Skeletal muscle satellite cell (primary cell): ENCODE measurements around the gene CDRT15.
"Not testable (repeated sequence)": the region's sequence is repeated elsewhere in the genome, so short reads cannot be mapped to it uniquely, and the experiment has no call there.

Source experiments
- H3K27me3 ChIP-seq: 2 replicates; pipeline ENCODE4 v1.7.0; 2013; ENCODE audit warnings: low read length; ENCODE audit not compliant: control insufficient read depth, insufficient read depth
- H3K36me3 ChIP-seq: 2 replicates; pipeline ENCODE4 v1.7.0; 2013; ENCODE audit warnings: mild to moderate bottlenecking, control low read depth, low read length; ENCODE audit not compliant: insufficient read depth
- H3K4me1 ChIP-seq: 2 replicates; pipeline ENCODE4 v1.7.0; 2013; ENCODE audit warnings: low read length; ENCODE audit not compliant: control insufficient read depth, insufficient read depth
- H3K4me2 ChIP-seq: 2 replicates; pipeline ENCODE4 v1.7.0; 2013; ENCODE audit warnings: mild to moderate bottlenecking, low read length
- H3K4me3 ChIP-seq: 2 replicates; pipeline ENCODE4 v1.7.0; 2013; ENCODE audit warnings: low read length
- H3K9ac ChIP-seq: 2 replicates; pipeline ENCODE4 v1.7.0; 2013; ENCODE audit warnings: mild to moderate bottlenecking, low read depth, low read length, moderate library complexity
- H3K9me3 ChIP-seq: replicated peaks from 2 replicates; pipeline ENCODE4 v1.7.0; 2013; ENCODE audit warnings: mild to moderate bottlenecking, control low read depth, low read length

Gene CDRT15

GRCh38 chr17:14198575-14198974, 38.1 kb downstream of the CDRT15 start:
- Histone ChIP-seq H3K4me1 (no peaks in the 10 kb centered on the region), H3K9ac (no peak overlapping the region), H3K4me2 (no peak overlapping the region), H3K4me3 (no peak overlapping the region), H3K36me3 (peaks cover 4% of the 10 kb centered on the region), H3K9me3 (no peaks in the 10 kb centered on the region), H3K27me3 (no peaks in the 10 kb centered on the region)

DNA sequence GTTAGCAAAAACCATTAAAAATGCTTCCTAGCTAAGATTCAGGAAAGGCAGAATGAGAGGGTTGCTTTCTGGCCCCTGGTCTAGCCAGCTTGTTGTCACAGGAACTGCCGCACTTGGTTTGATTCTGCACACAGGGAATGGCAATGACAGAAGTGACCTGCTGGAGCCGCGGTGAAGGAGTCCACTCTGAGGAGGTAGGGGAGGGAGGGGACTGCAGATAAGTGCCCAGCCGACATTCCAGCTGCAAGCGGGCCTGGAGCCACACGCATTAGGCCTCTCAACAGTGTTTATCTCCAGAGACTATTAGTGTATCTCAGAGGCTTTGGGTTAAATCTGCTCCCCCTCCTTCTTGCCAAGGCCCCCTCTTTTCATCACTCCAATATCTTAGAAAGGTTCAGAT, 38.6 kb downstream of the CDRT15 start:
- Histone ChIP-seq H3K4me1 (no peaks in the 10 kb centered on the region), H3K36me3 (peaks cover 4% of the 10 kb centered on the region), H3K4me2 (no peak overlapping the region), H3K9me3 (no peaks in the 10 kb centered on the region), H3K9ac (no peak overlapping the region), H3K4me3 (no peak overlapping the region), H3K27me3 (no peaks in the 10 kb centered on the region)

DNA sequence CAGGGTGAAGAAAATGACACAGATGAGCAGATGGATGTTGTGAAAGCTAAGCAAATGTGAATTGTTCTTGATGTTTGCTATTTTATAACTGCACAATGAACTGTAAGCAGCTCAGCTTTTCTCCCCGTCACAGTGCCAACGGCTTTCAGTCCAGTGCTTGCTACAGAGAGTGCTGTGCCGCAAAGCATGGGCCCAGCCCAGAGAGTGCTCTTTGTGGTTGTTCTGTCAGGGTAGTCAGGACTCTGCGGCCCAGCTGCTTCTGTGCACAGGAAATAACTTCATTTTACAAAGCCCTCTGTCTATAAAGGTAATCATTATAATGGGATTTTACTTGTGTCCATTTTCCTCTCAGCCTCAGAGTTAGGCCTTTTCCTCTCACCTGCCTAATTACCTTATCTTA, 39.1 kb downstream of the CDRT15 start:
- Histone ChIP-seq H3K27me3 (no peaks in the 10 kb centered on the region), H3K4me2 (no peak overlapping the region), H3K4me1 (no peaks in the 10 kb centered on the region), H3K4me3 (no peak overlapping the region), H3K9ac (no peak overlapping the region), H3K9me3 (no peaks in the 10 kb centered on the region), H3K36me3 (peaks cover 4% of the 10 kb centered on the region)

GRCh38 chr17:14197057-14197456, 39.6 kb downstream of the CDRT15 start:
- Histone ChIP-seq H3K27me3 (no peaks in the 10 kb centered on the region), H3K4me1 (no peaks in the 10 kb centered on the region), H3K9ac (no peak overlapping the region), H3K4me3 (no peak overlapping the region), H3K9me3 (no peaks in the 10 kb centered on the region), H3K4me2 (no peak overlapping the region), H3K36me3 (peaks cover 4% of the 10 kb centered on the region)

DNA sequence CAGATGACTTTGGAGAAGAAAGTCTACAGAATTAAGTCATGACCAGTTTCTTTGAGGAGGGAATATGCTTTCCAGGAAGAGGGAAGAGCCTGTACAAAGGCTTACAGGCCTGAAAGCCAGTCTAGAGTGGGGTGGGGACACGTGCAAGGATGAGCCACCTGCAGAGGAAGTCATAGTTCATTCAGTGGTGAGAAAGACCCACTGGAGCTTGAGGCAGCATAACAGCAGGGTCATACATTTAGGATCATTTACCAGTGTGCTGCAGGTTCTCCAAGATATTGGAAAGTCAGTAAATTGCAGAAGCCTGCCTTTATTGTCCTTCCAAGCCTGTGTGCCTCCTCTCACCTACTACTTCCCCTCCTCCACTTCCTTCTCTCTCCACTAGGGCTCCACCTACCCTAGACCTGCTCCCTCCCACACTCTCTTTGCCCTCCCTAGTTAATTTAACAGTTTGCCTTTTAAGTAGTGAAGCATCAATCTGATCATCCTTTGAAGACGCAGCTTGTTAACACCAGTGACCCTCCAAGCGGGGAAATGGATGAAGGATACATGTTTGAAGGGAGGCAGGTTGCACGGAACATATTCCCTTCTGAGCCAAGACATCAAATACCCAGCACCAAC, 40.2 kb downstream of the CDRT15 start:
- Histone ChIP-seq H3K4me3 (no peak overlapping the region), H3K9me3 (no peaks in the 10 kb centered on the region), H3K4me1 (no peaks in the 10 kb centered on the region), H3K9ac (no peak overlapping the region), H3K36me3 (peaks cover 4% of the 10 kb centered on the region), H3K4me2 (no peak overlapping the region), H3K27me3 (no peaks in the 10 kb centered on the region)

- H3K4me1 ChIP-seq, H3K4me2 ChIP-seq, H3K27me3 ChIP-seq, H3K4me3 ChIP-seq, H3K9me3 ChIP-seq, H3K36me3 ChIP-seq, H3K9ac ChIP-seq: not testable (repeated sequence)
Observed at GRCh38 chr17:14192636-14193344, 43.9 kb downstream of the CDRT15 start.

- H3K9ac ChIP-seq, H3K4me3 ChIP-seq, H3K27me3 ChIP-seq, H3K4me1 ChIP-seq, H3K36me3 ChIP-seq, H3K9me3 ChIP-seq, H3K4me2 ChIP-seq: not testable (repeated sequence)
Observed at GRCh38 chr17:14192039-14192438, 44.6 kb downstream of the CDRT15 start.

- not testable (repeated sequence) for H3K9ac ChIP-seq, H3K4me3 ChIP-seq, H3K4me2 ChIP-seq, H3K4me1 ChIP-seq, H3K9me3 ChIP-seq, H3K36me3 ChIP-seq, H3K27me3 ChIP-seq
Observed at GRCh38 chr17:14191469-14191868, 45.2 kb downstream of the CDRT15 start.

GRCh38 chr17:14190774-14191173, 45.9 kb downstream of the CDRT15 start:
- H3K9ac ChIP-seq, H3K4me3 ChIP-seq, H3K36me3 ChIP-seq, H3K4me2 ChIP-seq, H3K27me3 ChIP-seq, H3K9me3 ChIP-seq, H3K4me1 ChIP-seq: not testable (repeated sequence)

GRCh38 chr17:14186443-14186842, 50.2 kb downstream of the CDRT15 start:
- H3K9ac ChIP-seq, H3K27me3 ChIP-seq, H3K9me3 ChIP-seq, H3K4me3 ChIP-seq, H3K4me1 ChIP-seq, H3K36me3 ChIP-seq, H3K4me2 ChIP-seq: not testable (repeated sequence)
